GM04503 (cell line): Measurements from ENCODE around the gene PRDM12.
"Not testable (repeated sequence)": the region's sequence is repeated elsewhere in the genome, so short reads cannot be mapped to it uniquely, and the experiment has no call there.

ENCODE experiments used
- DNase-seq: peaks from one replicate; pipeline ENCODE4 v3.0.0-alpha.2; 2012; ENCODE audit warnings: low read depth

PRDM12 gene

DNA sequence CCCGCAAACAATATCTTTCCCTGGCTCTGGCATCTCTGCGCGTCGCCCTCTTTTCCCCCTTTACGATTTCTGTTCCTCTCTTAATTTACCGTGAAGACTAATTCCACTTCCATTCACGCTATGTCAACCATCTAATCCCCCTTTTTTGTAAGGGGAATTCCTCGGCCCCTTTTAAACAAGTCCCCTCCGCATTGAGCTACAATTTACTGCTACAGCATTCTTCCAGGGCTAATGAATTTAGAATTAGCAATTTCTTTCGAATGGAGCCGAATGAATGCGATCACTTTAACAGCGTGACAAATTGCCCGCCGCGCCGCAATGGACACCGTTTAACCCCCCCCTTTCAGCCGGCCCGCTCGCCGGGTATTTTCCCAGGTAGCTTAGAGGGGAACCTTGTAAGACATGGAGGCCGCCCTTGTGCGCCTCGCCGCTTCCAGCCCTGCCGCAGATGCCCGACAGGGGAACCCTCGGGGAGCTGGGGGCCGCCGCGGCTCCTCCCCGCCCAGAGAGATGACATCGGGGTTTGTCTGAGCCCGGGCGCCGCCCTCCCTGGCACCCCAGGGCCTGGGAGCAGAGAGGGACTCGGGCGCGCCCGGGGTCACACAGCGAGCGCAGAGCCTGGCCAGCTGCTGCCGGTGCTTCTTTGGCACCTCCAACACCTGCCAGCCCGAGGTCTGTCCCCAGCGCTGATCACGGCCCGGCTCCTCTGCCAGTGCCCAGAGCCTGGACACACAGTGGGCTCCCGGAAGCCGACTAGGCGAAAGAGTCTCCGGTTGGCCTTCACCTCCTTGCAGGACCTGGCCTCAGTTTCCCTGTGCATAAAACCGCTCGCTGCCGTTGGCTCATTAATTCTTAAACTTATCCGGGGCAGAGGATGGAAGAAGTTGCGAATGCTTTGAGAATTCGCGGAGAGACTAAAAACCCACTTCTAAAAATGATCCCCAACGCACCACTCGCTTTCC is 1.3 kb downstream of the PRDM12 start:
- DNase-seq = no peak

- DNase-seq = no peak
Observed at GRCh38 chr9:130666393-130667119, 2.2 kb downstream of the PRDM12 start.

GRCh38 chr9:130667120-130667435 is 2.7 kb downstream of the PRDM12 start:
- no peak for DNase-seq

GRCh38 chr9:130668196-130668595 is 3.8 kb downstream of the PRDM12 start:
- no peak for DNase-seq

DNA sequence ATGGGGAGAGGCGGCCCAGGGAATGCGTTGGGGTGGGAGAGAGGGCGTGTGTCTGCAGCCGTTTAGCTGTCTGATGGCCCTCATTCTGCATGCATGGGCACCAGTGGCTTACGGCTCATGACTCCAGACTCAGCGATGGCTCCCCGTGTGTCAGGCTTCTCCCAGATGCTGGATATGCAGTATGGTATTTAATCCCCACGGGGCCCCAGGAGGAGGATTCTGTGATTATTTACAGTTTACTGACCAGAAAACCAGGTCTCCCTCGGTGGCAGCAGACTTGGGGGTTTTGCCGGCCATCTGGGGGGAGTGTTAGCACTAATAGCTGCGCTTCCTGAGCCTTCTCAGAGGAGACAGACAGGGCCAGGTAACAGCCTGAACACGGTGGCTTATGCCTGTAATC is 4.3 kb downstream of the PRDM12 start:
- DNase-seq = no peak

DNA sequence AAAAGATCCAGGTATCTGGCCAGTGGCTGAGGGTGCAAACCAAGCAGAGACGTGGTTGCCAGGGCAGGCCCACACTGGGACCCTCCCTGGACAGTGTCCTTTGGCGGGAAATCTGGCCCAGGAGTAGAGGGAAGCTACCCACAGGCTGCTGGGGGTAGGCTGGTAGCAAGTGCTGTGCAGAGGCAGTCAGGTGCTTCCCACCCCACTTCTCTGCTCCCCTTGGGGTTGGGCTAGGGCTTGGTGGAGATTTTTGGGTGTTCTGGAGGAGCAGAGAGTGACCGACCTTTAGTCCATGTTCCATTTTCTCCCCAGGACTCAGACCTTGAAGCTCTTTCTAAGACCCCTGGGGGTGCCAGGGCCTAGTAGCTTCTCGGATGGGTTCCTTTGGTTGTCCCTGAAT is 5.6 kb downstream of the PRDM12 start:
- no peak for DNase-seq

DNA sequence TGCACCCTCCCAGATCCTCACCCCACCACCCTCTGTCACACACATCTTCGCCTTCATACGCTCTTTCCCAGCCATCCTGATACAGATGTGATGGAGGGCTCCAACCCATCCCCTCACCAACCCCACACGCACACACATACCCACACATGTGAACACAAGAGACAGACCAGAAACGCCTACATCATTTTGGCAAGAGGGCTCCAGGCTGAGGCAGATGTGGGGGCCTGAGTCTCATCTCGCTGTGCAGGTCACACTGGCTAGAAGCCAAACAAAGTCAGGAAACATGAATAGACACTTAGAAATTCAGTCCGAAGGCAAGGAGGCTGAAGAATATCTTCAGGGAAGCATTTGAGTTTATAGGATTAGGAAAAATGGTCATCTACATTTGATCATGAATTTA is 6.2 kb downstream of the PRDM12 start:
- DNase-seq = no peak

- no peak for DNase-seq
Observed at GRCh38 chr9:130672466-130672865, 8.1 kb downstream of the PRDM12 start.

- DNase-seq = no peak
Observed at GRCh38 chr9:130672933-130673615, 8.7 kb downstream of the PRDM12 start.

DNA sequence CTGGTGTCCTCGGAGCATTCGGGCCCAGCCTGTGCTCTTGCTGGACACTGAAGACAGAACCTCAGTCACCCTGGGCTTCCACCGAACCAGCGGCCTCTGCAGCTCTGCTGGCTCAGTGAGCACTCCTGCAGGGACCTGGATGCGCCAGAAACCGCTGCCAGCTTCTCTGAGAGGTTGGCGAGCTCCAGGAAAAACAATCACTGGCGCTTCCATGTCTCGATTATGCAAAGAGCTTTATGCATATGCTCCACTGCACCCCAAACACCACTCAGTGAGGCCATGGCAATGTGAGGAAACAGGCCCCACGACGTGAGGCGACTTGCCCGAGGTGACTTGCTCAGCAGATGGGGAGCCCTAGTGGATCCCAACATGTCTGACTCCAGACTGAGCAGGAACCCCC is 11.0 kb downstream of the PRDM12 start:
- DNase-seq = no peak

- DNase-seq = no peak
Observed at GRCh38 chr9:130677252-130677651, 12.9 kb downstream of the PRDM12 start.

DNA sequence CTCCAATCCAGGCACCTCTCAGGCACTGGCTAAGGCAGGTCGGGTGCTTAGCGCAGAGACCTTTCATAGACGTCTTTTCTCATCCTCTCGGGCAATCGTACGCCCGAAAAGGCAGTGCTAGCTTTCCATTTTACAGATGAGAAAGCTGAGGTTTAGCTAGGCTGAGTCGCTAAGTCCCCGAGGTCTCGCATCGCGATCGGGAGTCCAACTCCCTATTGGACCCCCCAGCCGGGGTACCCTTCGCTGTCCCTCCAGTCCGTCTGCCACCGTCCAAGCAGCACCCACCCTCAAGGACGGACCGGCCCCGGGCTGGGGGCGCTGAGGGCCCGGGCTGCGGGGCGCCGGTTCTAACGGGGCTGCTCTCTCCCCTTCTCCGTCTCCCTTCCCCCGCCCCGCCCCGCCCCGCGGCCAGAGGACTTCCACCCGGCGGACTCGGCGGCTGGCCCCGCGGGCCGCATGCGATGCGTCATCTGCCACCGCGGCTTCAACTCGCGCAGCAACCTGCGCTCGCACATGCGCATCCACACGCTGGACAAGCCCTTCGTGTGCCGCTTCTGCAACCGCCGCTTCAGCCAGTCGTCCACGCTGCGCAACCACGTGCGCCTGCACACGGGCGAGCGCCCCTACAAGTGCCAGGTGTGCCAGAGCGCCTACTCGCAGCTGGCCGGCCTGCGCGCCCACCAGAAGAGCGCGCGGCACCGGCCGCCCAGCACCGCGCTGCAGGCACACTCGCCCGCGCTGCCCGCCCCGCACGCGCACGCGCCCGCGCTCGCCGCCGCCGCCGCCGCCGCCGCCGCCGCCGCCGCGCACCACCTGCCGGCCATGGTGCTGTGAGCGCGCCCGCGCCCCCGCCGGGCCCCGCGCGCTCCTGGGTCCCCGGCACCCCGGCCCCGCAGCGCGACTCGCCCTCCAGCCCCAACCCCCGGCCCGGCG is 16.7 kb downstream of the PRDM12 start:
- no peak for DNase-seq

DNA sequence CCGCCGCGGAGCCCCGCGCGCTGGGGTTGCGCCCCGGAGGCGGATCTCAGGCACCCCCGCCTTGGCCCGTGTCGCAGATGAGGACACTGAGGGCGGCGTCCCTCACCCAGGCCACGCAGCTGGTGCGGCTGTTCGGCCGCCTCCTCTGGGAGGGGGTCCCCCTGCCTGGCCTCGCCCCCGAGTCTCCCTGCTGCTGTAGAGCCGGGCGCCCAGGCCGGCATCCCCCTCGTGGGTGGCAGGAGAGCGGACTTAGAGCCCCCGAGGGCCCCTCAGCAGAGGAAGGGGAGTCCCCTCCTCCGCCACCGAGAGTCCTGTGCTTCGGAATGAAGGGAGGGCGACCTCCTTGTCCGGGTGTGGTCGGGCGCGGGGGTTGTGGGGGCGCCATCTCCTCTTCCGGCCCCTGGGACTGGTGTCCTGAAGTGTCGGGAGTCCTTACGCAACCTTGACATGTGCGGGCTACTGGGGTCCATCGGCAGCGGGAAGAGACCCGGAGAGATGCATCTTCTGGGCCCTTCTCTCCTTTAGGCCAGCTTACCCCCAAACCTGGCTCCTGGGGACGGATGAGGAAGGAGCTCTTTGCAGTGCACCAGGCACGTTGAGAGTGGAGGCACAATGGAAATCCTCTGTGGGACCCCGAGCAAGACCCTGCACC is 17.5 kb downstream of the PRDM12 start:
- no peak for DNase-seq

- DNase-seq = no peak
Observed at GRCh38 chr9:130682421-130683121, 18.2 kb downstream of the PRDM12 start.

GRCh38 chr9:130685104-130685503 is 20.7 kb downstream of the PRDM12 start:
- no peak for DNase-seq

GRCh38 chr9:130685945-130686344 is 21.6 kb downstream of the PRDM12 start:
- not testable (repeated sequence) for DNase-seq

DNA sequence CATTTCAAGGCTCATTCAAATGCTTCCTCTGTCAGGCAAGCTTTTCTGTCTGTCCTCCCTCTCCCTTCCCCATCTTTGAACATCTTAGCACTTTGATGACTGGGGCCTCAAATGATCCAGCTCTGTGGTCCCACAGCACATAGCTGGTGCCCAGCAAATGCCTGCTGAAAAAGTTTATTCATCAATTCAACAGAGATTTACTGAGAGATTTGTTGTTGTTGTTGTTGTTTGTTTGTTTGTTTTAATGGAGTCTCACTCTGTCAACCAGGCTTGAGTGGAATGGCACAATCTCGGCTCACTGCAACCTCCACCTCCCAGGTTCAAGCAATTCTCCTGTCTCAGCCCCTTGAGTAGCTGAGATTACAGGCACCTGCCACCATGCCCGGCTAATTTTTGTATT is 23.2 kb downstream of the PRDM12 start:
- DNase-seq = no peak

GRCh38 chr9:130688072-130688471 is 23.7 kb downstream of the PRDM12 start:
- no peak for DNase-seq

GRCh38 chr9:130689572-130689936 is 25.2 kb downstream of the PRDM12 start:
- DNase-seq = no peak

DNA sequence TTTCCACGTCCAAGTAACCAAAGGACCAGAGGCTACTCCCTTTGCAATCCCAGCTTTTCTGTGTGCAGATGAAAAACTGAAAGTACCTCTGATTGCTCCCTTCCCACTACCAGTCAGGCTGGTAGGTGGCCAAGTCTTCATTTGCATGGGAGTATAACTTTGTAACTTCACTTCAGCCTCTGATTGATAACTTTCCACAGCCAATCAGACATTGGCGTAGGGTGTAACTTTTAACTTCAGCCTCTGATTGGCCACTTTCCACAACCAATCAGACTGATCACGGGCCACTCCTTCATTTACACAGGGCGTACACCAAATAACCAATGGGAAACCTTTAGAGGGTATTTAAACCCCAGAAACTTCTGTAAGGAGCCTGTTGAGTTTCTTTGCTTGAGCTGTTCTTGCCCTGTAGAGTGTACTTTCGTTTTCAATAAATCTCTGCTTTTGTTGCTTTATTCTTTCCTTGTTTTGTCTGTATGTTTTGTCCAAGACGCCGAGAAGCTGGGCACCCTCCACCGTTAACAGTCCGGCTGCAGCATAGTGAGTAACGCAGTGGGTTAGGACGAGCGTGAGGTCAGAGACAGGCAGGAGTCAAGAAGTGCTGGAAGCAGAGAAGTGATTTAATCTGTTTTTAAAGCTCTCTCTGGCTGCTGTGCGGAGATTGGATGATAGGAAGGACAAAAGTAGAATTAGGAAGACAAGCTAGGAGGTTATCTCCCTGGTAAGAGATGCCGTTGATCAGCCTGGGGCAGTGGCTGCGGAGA is 25.7 kb downstream of the PRDM12 start:
- peak; percentile 93 for DNase-seq
